Right cardiac atrium (tissue), 5 donors: ENCODE data around the gene THOP1. TPM values are rescaled to one million over a fixed set of nuclear protein-coding genes. Genes with fewer than 3 reads are reported as not detected.

Source experiments
- ATAC-seq, 2 donors: fragments of 200-7000 bp; cut with Tn5 transposase; one replicate each; pipeline versions ENCODE4 v1.8.0 to v1.9.1; 2020; ENCODE audit warnings: moderate library complexity in 2 of 2, mild to moderate bottlenecking in 1 of 2
- DNase-seq, 3 donors: peaks; one replicate each; pipeline ENCODE4 v3.0.0-alpha.2; 2020
- H3K27ac ChIP-seq: one replicate; pipeline ENCODE4 v1.5.1; 2013; ENCODE audit warnings: mild to moderate bottlenecking, low read length, control low read depth, moderate library complexity
- H3K27me3 ChIP-seq: one replicate; pipeline ENCODE4 v1.6.1; 2013; ENCODE audit not compliant: control insufficient read depth, insufficient read depth
- H3K4me1 ChIP-seq: one replicate; pipeline ENCODE4 v1.6.1; 2013; ENCODE audit warnings: low read length; ENCODE audit not compliant: control insufficient read depth, insufficient read depth
- H3K4me3 ChIP-seq: one replicate; pipeline ENCODE4 v1.5.1; 2013; ENCODE audit warnings: low read length, control low read depth
- H3K9me3 ChIP-seq: one replicate; pipeline ENCODE4 v1.6.1; 2013; ENCODE audit warnings: low read length; ENCODE audit not compliant: control insufficient read depth
- WGBS: extraction: QIAGEN DNeasy Blood & Tissue Kit; methylation state at CpG from one replicate; pipeline ENCODE4 v1.1.7; 2013; 5-methylcytosine and 5-hydroxymethylcytosine counted together
- intact Hi-C, 4 donors: fragments of 100-400 bp; cut with DNase I; formaldehyde crosslinking; loops; one replicate each; pipeline versions ENCODE4 v1.11.0 to v1.14.0; 2022 to 2023
- polyA plus RNA-seq: library from polyadenylated mRNA; stranded (reverse); fragments of 200-250 nt; gene quantifications from one replicate; pipeline ENCODE4 v1.2.3, GENCODE V29; 2013
- total RNA-seq, 4 donors: library from RNA; stranded (reverse); fragmentation: NEBNext Ultra II Directional; extraction: Animal tissue kit (Norgen Biotek cat#: 25700); gene quantifications; one replicate each; pipeline ENCODE4 v1.2.1, GENCODE V29; 2021
- donor health status: healthy with polysubstance abuse.
- donor health status: DM: no; HTN: yes; CAD: no.
- donor health status: DM: no; HTN: no; CAD: no.
- donor health status: DM: no; HTN: yes; CAD: no; lungs with severe emphysema.
- donor health status: DM: yes; HTN: yes; CAD: no.

THOP1 gene
- total and polyA plus RNA-seq, 5 donors: 41.4 to 69.4 (median 57.3) TPM

- Histone ChIP-seq H3K9me3 (peaks cover 7% of the 10 kb centered on the region), H3K4me1 (peaks cover 7% of the 10 kb centered on the region), H3K27ac (no peak overlapping the region), H3K4me3 (no peak overlapping the region), H3K27me3 (no peaks in the 10 kb centered on the region)
- no peak for ATAC-seq
- DNase-seq: no peak
- intact Hi-C loops: no loop called here
- 96% methylated on average over 3 of the region's 3 CpGs for WGBS
Measured at GRCh38 chr19:2847507-2847906, 62.2 kb downstream of the THOP1 start.

- ATAC-seq: no peak
- no peak for DNase-seq
- intact Hi-C loops: no loop called here
- no peak overlapping the region for H3K27ac ChIP-seq
- peaks cover 6% of the 10 kb centered on the region for H3K4me1 ChIP-seq
- peaks cover 17% of the 10 kb centered on the region for H3K9me3 ChIP-seq
- H3K27me3 ChIP-seq: no peaks in the 10 kb centered on the region
- 85% methylated on average over 4 of the region's 4 CpGs for WGBS
- no peak overlapping the region for H3K4me3 ChIP-seq
Measured at GRCh38 chr19:2848616-2849015, 63.3 kb downstream of the THOP1 start.

DNA sequence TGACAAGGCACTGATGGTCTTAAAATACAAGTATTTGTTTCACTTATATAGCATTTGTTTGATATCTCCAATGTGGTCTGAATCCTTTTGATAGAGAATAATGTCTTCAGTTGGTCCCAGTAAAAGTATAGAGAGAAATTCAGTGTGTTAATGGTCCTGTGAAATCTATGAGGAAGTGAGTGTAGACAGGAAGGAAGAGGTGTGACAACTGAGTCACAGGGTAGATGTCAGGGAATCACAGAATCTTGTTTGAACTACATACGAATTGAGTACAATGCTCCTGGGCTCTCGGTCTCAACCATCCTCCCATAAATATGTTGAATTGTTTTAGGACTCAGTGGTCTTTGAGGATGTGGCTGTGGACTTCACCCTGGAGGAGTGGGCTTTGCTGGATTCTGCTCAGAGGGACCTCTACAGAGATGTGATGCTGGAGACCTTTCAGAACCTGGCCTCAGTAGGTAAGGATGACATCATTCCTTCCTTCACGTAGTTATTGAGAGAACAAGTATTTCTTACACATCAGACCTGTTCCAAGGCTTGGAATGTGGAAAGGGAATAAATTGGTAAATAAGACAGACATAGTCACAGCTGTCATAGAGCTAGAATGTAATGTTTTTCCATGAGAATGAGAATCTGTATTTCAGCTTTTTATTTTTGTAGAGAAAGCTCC, 65.1 kb downstream of the THOP1 start:
- peaks cover 17% of the 10 kb centered on the region for H3K9me3 ChIP-seq
- H3K27ac ChIP-seq: no peak overlapping the region
- DNase-seq: no peak
- no peaks in the 10 kb centered on the region for H3K27me3 ChIP-seq
- 89% methylated on average over 3 of the region's 3 CpGs for WGBS
- ATAC-seq: no peak
- no peak overlapping the region for H3K4me3 ChIP-seq
- intact Hi-C loops: no loop called here
- peaks cover 6% of the 10 kb centered on the region for H3K4me1 ChIP-seq

DNA sequence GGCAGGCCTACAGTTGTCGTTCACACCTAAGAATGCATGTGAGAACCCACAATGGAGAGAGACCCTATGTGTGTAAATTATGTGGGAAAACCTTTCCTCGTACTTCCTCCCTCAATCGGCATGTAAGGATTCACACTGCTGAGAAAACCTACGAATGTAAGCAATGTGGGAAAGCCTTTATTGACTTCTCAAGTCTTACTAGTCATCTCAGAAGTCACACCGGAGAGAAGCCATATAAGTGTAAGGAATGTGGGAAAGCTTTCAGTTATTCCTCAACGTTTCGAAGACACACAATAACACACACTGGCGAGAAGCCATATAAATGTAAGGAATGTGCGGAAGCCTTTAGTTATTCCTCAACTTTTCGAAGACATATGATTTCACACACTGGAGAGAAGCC, 67.3 kb downstream of the THOP1 start:
- no peaks in the 10 kb centered on the region for H3K4me1 ChIP-seq
- intact Hi-C loops: no loop called here
- ATAC-seq (no peak), DNase-seq (no peak)
- H3K9me3 ChIP-seq: peaks cover 17% of the 10 kb centered on the region
- no peaks in the 10 kb centered on the region for H3K27me3 ChIP-seq
- 98% methylated on average over 10 of the region's 10 CpGs for WGBS
- H3K4me3 ChIP-seq: no peak overlapping the region
- H3K27ac ChIP-seq: no peak overlapping the region

- DNase-seq (no peak), ATAC-seq (no peak)
- intact Hi-C loops: no loop called here
- H3K4me3 ChIP-seq: no peak overlapping the region
- no peaks in the 10 kb centered on the region for H3K4me1 ChIP-seq
- no peaks in the 10 kb centered on the region for H3K27me3 ChIP-seq
- H3K27ac ChIP-seq: no peak overlapping the region
- WGBS: 98% methylated on average over 11 of the region's 11 CpGs
- peaks cover 17% of the 10 kb centered on the region for H3K9me3 ChIP-seq
Measured at GRCh38 chr19:2853015-2853606, 67.8 kb downstream of the THOP1 start.

- Histone ChIP-seq H3K4me1 (no peaks in the 10 kb centered on the region), H3K27me3 (no peaks in the 10 kb centered on the region), H3K27ac (no peak overlapping the region), H3K9me3 (peaks cover 15% of the 10 kb centered on the region), H3K4me3 (no peak overlapping the region)
- no peak for DNase-seq
- ATAC-seq: no peak
- intact Hi-C loops: no loop called here
- WGBS: 98% methylated on average over 3 of the region's 3 CpGs
Measured at GRCh38 chr19:2854849-2855248, 69.5 kb downstream of the THOP1 start.

DNA sequence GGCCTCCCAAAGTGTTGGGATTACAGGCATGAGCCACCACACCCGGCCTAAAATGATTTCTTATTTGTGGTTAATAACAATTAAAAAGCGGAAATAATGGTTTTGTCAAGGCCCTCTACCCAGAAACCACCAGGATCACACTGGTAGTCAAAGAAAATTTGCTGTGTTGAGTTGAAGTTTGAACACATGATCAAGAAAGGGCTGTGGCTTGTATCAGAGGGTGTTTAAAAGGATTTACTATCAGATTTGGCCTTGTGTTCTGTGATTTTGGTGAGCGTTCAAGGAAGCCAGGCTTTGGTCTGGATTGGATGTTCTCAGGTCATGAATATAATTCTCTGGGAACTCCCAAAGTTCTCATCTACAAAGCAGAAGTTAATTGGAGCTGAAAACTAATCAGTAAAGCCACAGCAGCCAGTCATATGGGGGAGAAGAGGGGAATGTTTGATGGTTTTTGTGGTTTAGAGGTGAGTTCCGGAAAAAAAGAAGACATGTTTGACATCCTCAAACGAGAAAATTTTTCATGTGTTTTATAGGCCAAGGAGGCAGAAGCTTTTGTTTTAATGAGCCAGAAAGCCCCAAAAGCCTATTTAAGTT, 71.3 kb downstream of the THOP1 start:
- WGBS: 95% methylated on average over 5 of the region's 5 CpGs
- no peak overlapping the region for H3K27ac ChIP-seq
- H3K27me3 ChIP-seq: no peaks in the 10 kb centered on the region
- DNase-seq (no peak), ATAC-seq (no peak)
- intact Hi-C loops: no loop called here
- H3K9me3 ChIP-seq: peaks cover 13% of the 10 kb centered on the region
- no peaks in the 10 kb centered on the region for H3K4me1 ChIP-seq
- H3K4me3 ChIP-seq: no peak overlapping the region

DNA sequence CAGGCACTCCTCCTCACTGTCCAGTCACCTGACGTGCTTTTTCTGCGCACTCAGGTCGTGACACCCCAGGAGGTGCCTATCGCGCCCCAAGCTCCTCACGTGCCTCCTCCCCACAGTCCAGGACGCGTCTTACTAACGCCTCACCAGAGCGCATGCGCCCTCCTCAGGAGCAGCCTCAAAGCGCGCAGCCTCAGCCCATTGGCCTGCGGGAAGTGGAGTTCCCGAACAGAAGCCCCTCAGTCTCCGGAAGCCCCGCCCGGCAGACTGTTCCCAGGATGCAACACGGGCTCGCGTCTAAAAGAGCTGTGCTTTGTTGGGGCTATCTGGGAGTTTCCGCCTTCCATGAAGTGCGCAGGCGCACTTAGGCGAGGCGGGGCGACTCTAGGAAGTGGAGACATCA, 73.6 kb downstream of the THOP1 start:
- ATAC-seq (no peak), DNase-seq (no peak)
- Histone ChIP-seq H3K27ac (no peak overlapping the region), H3K4me1 (no peaks in the 10 kb centered on the region), H3K4me3 (no peak overlapping the region), H3K27me3 (no peaks in the 10 kb centered on the region), H3K9me3 (no peaks in the 10 kb centered on the region)
- 70% methylated on average over 27 of the region's 27 CpGs for WGBS
- intact Hi-C loops: no loop called here

- intact Hi-C loops: no loop called here
- no peak for DNase-seq
- ATAC-seq: no peak
Measured at GRCh38 chr19:2863816-2864215, 78.5 kb downstream of the THOP1 start.

More at GRCh38 chr19:2863816-2864215, 78.5 kb downstream of the THOP1 start:
- Histone ChIP-seq H3K27me3 (no peaks in the 10 kb centered on the region), H3K9me3 (no peaks in the 10 kb centered on the region), H3K4me3 (no peak overlapping the region), H3K4me1 (no peaks in the 10 kb centered on the region), H3K27ac (no peak overlapping the region)
- 71% methylated on average over 10 of the region's 10 CpGs for WGBS
